H1 (cell line): ENCODE results near the gene NPSR1.

Experiments used
- CTCF ChIP-seq, 3 experiments: IDR thresholded peaks; 1 replicate in 2 of 3; 2 replicates in 1 of 3; pipeline versions ENCODE4 v1.5.1 to v1.6.1; 2011; ENCODE audit warnings: low read length in 3 of 3, mild to moderate bottlenecking in 3 of 3, inconsistent platforms in 2 of 3, low read depth in 1 of 3, moderate library complexity in 1 of 3; ENCODE audit not compliant: insufficient read depth in 1 of 3; ENCODE audit errors: control extremely low read depth in 1 of 3
- PHF8 ChIP-seq: fragments of 200-600 bp; sonication (generic); conservative IDR thresholded peaks from 2 replicates; pipeline ENCODE4 v1.7.1; 2012; ENCODE audit warnings: low read depth, mild to moderate bottlenecking, inconsistent platforms, low read length, moderate library complexity
- POLR2A ChIP-seq, 2 experiments: IDR thresholded peaks; 1 replicate in 1 of 2; 2 replicates in 1 of 2; pipeline ENCODE4 v1.6.1; 2011; ENCODE audit warnings: low read depth in 2 of 2, low read length in 2 of 2, mild to moderate bottlenecking in 2 of 2; ENCODE audit errors: control extremely low read depth in 1 of 2
- RAD21 ChIP-seq, 2 experiments: IDR thresholded peaks in 1 of 2; conservative IDR thresholded peaks in 1 of 2; 2 replicates each; pipeline ENCODE4 v1.6.1; 2011; ENCODE audit warnings: low read depth in 2 of 2, low read length in 2 of 2, improper control_type of control experiment in 1 of 2, inconsistent platforms in 1 of 2, mild to moderate bottlenecking in 1 of 2, moderate library complexity in 1 of 2
- TAF1 ChIP-seq: IDR thresholded peaks from 2 replicates; pipeline ENCODE4 v1.6.1; 2011; ENCODE audit warnings: mild to moderate bottlenecking, low read depth, low read length
- TF ChIP-seq, protein P1 (sequence below): IDR thresholded peaks from 2 replicates; pipeline ENCODE4 v1.6.1; 2011; ENCODE audit warnings: low read depth, mild to moderate bottlenecking, low read length; ENCODE audit not compliant: insufficient read depth

GRCh38 chr7:34837316-34837715 is 179.3 kb downstream of the NPSR1 start:
- TF ChIP-seq CTCF (IDR thresholded peaks at IDR 0.05; ENCODE audit: control extremely low read depth in 1 of 3, insufficient read depth in 1 of 3, low read depth in 1 of 3, low read length in 3 of 3) (no peak), POLR2A (IDR thresholded peaks at IDR 0.05; ENCODE audit: control extremely low read depth in 1 of 2, low read depth in 2 of 2, low read length in 2 of 2) (no peak), RAD21 (IDR thresholded peaks at IDR 0.05 in 1 of 2, conservative IDR thresholded peaks at IDR 0.05 in 1 of 2; ENCODE audit: low read depth in 2 of 2, low read length in 2 of 2) (no peak), PHF8 (no peak), TAF1 (no peak)
- TF ChIP-seq, protein P1, sequence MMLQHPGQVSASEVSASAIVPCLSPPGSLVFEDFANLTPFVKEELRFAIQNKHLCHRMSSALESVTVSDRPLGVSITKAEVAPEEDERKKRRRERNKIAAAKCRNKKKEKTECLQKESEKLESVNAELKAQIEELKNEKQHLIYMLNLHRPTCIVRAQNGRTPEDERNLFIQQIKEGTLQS = no peak
